A673 (cell line): ENCODE data around the gene USP36.

ENCODE experiments used
- EZH2 ChIP-seq: fragments of 200-600 bp; sonication (generic); IDR thresholded peaks from 2 replicates; pipeline ENCODE4 v1.6.1; 2017; ENCODE audit warnings: borderline replicate concordance, low read depth, mild to moderate bottlenecking, mixed read lengths, antibody characterized with exemption, low read length; ENCODE audit not compliant: poor library complexity, severe bottlenecking
- TF ChIP-seq, protein P1 (sequence below): fragments of 300-800, 200-600 bp; sonication (generic); conservative IDR thresholded peaks from 2 replicates; pipeline ENCODE4 v1.5.1; 2017; ENCODE audit warnings: low read depth, mild to moderate bottlenecking, antibody characterized with exemption, low read length, moderate library complexity, mixed read lengths

DNA sequence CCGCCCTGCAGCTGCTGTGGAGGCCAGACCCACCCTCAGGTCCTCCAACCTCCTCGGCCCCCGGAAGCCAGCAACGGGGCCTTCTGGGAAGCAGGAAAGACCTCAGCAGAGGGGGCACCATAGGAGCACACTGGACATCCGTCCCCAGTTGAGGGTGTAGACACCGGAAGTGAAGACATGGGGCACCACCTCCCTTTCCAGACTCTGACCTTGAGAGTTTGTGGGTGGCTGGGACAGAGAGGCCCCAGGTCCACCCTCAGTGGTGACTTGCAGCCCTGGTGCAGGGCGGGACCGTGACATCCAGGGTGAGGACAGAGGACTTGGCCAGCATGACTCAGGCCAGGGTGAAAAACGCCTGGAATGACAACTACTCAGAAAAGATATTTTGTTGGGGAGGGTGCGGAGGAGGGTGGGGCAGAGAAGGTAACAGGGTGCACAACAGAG is 42.5 kb upstream of the USP36 start:
- TF ChIP-seq, protein P1, sequence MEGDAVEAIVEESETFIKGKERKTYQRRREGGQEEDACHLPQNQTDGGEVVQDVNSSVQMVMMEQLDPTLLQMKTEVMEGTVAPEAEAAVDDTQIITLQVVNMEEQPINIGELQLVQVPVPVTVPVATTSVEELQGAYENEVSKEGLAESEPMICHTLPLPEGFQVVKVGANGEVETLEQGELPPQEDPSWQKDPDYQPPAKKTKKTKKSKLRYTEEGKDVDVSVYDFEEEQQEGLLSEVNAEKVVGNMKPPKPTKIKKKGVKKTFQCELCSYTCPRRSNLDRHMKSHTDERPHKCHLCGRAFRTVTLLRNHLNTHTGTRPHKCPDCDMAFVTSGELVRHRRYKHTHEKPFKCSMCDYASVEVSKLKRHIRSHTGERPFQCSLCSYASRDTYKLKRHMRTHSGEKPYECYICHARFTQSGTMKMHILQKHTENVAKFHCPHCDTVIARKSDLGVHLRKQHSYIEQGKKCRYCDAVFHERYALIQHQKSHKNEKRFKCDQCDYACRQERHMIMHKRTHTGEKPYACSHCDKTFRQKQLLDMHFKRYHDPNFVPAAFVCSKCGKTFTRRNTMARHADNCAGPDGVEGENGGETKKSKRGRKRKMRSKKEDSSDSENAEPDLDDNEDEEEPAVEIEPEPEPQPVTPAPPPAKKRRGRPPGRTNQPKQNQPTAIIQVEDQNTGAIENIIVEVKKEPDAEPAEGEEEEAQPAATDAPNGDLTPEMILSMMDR, result no peak
- no peak for TF ChIP-seq EZH2
